Ovary (tissue), 3 donors: ENCODE results near the gene RNF8.

Source experiments
- CTCF ChIP-seq, 3 donors: fragments of 450-650 bp in 2 of 3; fragments of 200-600 bp in 1 of 3; IDR thresholded peaks; one replicate each; pipeline versions ENCODE4 v1.5.1 to v1.8.0; 2016 to 2022; ENCODE audit warnings: antibody characterized with exemption in 3 of 3, mild to moderate bottlenecking in 1 of 3
- EP300 ChIP-seq: sonication (generic); formaldehyde crosslinking; IDR thresholded peaks from one replicate; pipeline ENCODE4 v1.6.1; 2017; ENCODE audit warnings: antibody characterized with exemption
- POLR2A ChIP-seq: fragments of 450-650 bp; IDR thresholded peaks from one replicate; pipeline ENCODE4 v1.6.1; 2017; ENCODE audit warnings: antibody characterized with exemption, mild to moderate bottlenecking, moderate library complexity
- donor health status: DM: no; HTN: no; CAD: no.

GRCh38 chr6:37393381-37393929 lies 39.7 kb downstream of the RNF8 start:
- TF ChIP-seq POLR2A (no peak), CTCF (IDR thresholded peaks at IDR 0.05) (no peak), EP300 (no peak)
